Measurements from ENCODE around the gene LDHD. TPM values are rescaled to one million over a fixed set of nuclear protein-coding genes. Genes with fewer than 3 reads are reported as not detected.

Gene LDHD
- total and polyA plus RNA-seq, 2 donors from 2014 or later = 14.7 to 73.3 TPM

- no peaks in the 10 kb centered on the region for H3K27me3 ChIP-seq (ENCODE audit: control insufficient read depth, insufficient read depth, low read length)
- intact Hi-C loops (cut with DNase I) = no loop called here
- H3K9me3 ChIP-seq (ENCODE audit: control insufficient read depth in 2 of 3, insufficient read depth in 1 of 3, low read length in 3 of 3) = no peaks in the 10 kb centered on the region
- H3K27ac ChIP-seq (ENCODE audit: low read depth in 2 of 2, low read length in 2 of 2) = no peak overlapping the region
- TF ChIP-seq CTCF (IDR thresholded peaks at IDR 0.05; ENCODE audit: borderline replicate concordance, extremely low read depth, insufficient read depth) = no peak
- H3K9ac ChIP-seq (ENCODE audit: low read length in 3 of 3) = peak overlapping the region in 1 of 3 donors; percentile 24
- no peak for FAIRE-seq
- peaks cover 0 to 4% (median 0%) of the 10 kb centered on the region in 3 donors for H3K36me3 ChIP-seq (ENCODE audit: control insufficient read depth in 2 of 3, insufficient read depth in 3 of 3, low read length in 3 of 3)
- DNase-seq = peak in 1 of 5 donors; percentile 13
- H3K4me3 ChIP-seq (ENCODE audit: low read length in 3 of 3) = no peak overlapping the region
- H3K4me1 ChIP-seq (ENCODE audit: control insufficient read depth in 2 of 3, insufficient read depth in 2 of 3, low read depth in 1 of 3, low read length in 3 of 3) = peaks cover 0 to 29% (median 21%) of the 10 kb centered on the region in 3 donors
These were observed 19.3 kb downstream of the LDHD start for GRCh38 chr16:75097191-75097761.

- DNase-seq = peak in 3 of 5 donors; percentile 40 to 76 (median 68)
- intact Hi-C loops (cut with DNase I) = no loop called here
These were observed 19.9 kb downstream of the LDHD start for GRCh38 chr16:75096656-75097055.

DNA sequence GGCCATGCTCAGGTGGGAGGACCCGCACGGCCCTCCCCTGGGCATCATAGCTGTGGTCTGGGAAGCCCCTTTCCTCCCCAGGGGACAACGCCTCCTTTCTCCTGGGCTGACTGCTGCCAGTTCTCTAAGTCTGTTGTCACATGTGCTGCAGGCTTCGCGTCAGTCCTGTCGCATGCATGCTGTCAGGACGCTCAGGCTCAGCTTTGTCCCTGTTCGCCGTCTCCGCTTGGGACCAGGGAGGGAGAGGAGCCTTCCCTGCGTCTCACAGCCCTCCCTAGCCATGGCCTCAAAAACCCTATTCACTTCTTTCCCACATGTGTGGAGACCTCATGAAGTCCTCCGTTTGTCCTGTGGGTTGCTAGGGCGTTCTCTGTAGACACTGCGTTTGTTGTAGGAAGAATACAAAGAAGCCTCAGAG, 21.4 kb downstream of the LDHD start:
- peaks cover 0 to 4% (median 0%) of the 10 kb centered on the region in 3 donors for H3K36me3 ChIP-seq (ENCODE audit: control insufficient read depth in 2 of 3, insufficient read depth in 3 of 3, low read length in 3 of 3)
- TF ChIP-seq CTCF (IDR thresholded peaks at IDR 0.05; ENCODE audit: borderline replicate concordance, extremely low read depth, insufficient read depth) = no peak
- H3K27me3 ChIP-seq (ENCODE audit: control insufficient read depth, insufficient read depth, low read length) = no peaks in the 10 kb centered on the region
- DNase-seq = no peak
- no peak overlapping the region for H3K27ac ChIP-seq (ENCODE audit: low read depth in 2 of 2, low read length in 2 of 2)
- peaks cover 0 to 29% (median 19%) of the 10 kb centered on the region in 3 donors for H3K4me1 ChIP-seq (ENCODE audit: control insufficient read depth in 2 of 3, insufficient read depth in 2 of 3, low read depth in 1 of 3, low read length in 3 of 3)
- H3K9ac ChIP-seq (ENCODE audit: low read length in 3 of 3) = no peak overlapping the region
- H3K9me3 ChIP-seq (ENCODE audit: control insufficient read depth in 2 of 3, insufficient read depth in 1 of 3, low read length in 3 of 3) = no peaks in the 10 kb centered on the region
- intact Hi-C loops (cut with DNase I) = no loop called here
- no peak for FAIRE-seq
- no peak overlapping the region for H3K4me3 ChIP-seq (ENCODE audit: low read length in 3 of 3)

More at GRCh38 chr16:75096656-75097055, 19.9 kb downstream of the LDHD start:
- H3K9me3 ChIP-seq (ENCODE audit: control insufficient read depth in 2 of 3, insufficient read depth in 1 of 3, low read length in 3 of 3) = no peaks in the 10 kb centered on the region
- H3K9ac ChIP-seq (ENCODE audit: low read length in 3 of 3) = peak overlapping the region in 1 of 3 donors; percentile 24
- peaks cover 0 to 29% (median 21%) of the 10 kb centered on the region in 3 donors for H3K4me1 ChIP-seq (ENCODE audit: control insufficient read depth in 2 of 3, insufficient read depth in 2 of 3, low read depth in 1 of 3, low read length in 3 of 3)
- H3K27ac ChIP-seq (ENCODE audit: low read depth in 2 of 2, low read length in 2 of 2) = no peak overlapping the region
- H3K4me3 ChIP-seq (ENCODE audit: low read length in 3 of 3) = no peak overlapping the region
- peaks cover 0 to 4% (median 0%) of the 10 kb centered on the region in 3 donors for H3K36me3 ChIP-seq (ENCODE audit: control insufficient read depth in 2 of 3, insufficient read depth in 3 of 3, low read length in 3 of 3)
- H3K27me3 ChIP-seq (ENCODE audit: control insufficient read depth, insufficient read depth, low read length) = no peaks in the 10 kb centered on the region
- no peak for FAIRE-seq
- no peak for TF ChIP-seq CTCF (IDR thresholded peaks at IDR 0.05; ENCODE audit: borderline replicate concordance, extremely low read depth, insufficient read depth)
